Measurements from ENCODE around the gene TRIM36. TPM values are rescaled to one million over a fixed set of nuclear protein-coding genes. Genes with fewer than 3 reads are reported as not detected.

Gene TRIM36
- total and polyA plus RNA-seq, 2 of the 8 experiments (the other 6 are each of a cell fraction or from before 2014, with no cell fraction given), result 8.5 to 14.1 TPM

DNA sequence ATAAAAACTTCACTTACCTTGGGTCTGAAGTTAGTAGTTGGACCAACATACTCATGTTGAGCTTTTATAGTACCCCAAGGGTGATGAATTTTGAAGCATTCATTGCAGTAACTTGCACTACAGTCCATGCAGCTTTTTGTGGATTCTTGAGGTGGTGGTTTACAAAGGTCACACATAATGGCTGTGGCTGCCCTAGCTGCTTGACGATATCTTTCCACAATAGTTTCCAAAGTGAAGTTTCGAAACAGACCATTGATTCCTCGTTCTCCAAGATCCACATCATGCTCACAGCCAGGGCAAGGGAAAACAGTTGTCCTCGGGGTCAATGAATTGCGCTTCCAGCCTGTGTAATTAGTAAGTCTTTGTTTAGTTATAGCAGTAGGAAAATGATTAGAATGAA is 22.7 kb downstream of the TRIM36 start:
- H2BK20ac ChIP-seq (ENCODE audit: low read length), result no peak overlapping the region
- no peak overlapping the region for H2BK5ac ChIP-seq (ENCODE audit: low read depth, low read length)
- no peak overlapping the region for H2AK5ac ChIP-seq (ENCODE audit: low read depth, low read length)
- POLR2A ChIA-PET (ENCODE audit: partially characterized antibody), result no interaction called here
- H3K56ac ChIP-seq (replicated peaks; ENCODE audit: insufficient read length, low read depth, low read length), result no peak overlapping the region
- no peak for DNase-seq (ENCODE audit: low read depth in 1 of 2, low spot score in 2 of 2)
- H3K27me3 ChIP-seq (replicated peaks in 1 of 4; ENCODE audit: control insufficient read depth in 3 of 4, extremely low read depth in 1 of 4, insufficient read depth in 3 of 4, low read length in 3 of 4), result no peaks in the 10 kb centered on the region
- CTCF ChIA-PET (ENCODE audit: partially characterized antibody), result interaction anchor here (0.6 kb wide), 1 partner anchor 28 kb away, joined by 4 read pairs; no protein-coding TSS in a partner anchor
- H3K23me2 ChIP-seq (ENCODE audit: low read depth, low read length), result no peaks in the 10 kb centered on the region
- H3K4me2 ChIP-seq (ENCODE audit: insufficient read depth in 1 of 2, low read depth in 2 of 2, low read length in 2 of 2), result no peak overlapping the region
- H3K27ac ChIP-seq (ENCODE audit: low read depth, low read length), result no peak overlapping the region
- H3K9ac ChIP-seq (replicated peaks in 1 of 4; ENCODE audit: extremely low read depth in 1 of 4, low read depth in 3 of 4, low read length in 3 of 4), result no peak overlapping the region
- H3K79me2 ChIP-seq (ENCODE audit: control insufficient read depth in 1 of 2, insufficient read depth in 2 of 2, low read length in 2 of 2), result no peaks in the 10 kb centered on the region
- H2BK120ac ChIP-seq (replicated peaks; ENCODE audit: low read depth, low read length), result no peak overlapping the region
- no peaks in the 10 kb centered on the region for H3K79me1 ChIP-seq (ENCODE audit: low read depth, low read length)
- whole genome bisulfite sequencing, 2 experiments (ENCODE audit: extremely low coverage in 1 of 2, insufficient coverage in 1 of 2, insufficient read length in 1 of 2, insufficient replicate concordance in 2 of 2, low coverage in 1 of 2, low lambda C conversion rate in 2 of 2, missing lambda C conversion rate in 1 of 2), result 89% methylated on average over 5 of the region's 5 CpGs; no CpG with 5 or more reads in 1 of the 2 experiments
- no peak for FAIRE-seq
- H4K91ac ChIP-seq (replicated peaks; ENCODE audit: insufficient read length, low read length), result no peak overlapping the region
- H3K4me1 ChIP-seq (replicated peaks in 1 of 4; ENCODE audit: control insufficient read depth in 3 of 4, insufficient read depth in 4 of 4, low read length in 3 of 4), result peaks cover 0 to 3% (median 1%) of the 10 kb centered on the region in 4 experiments; a peak in 3 of 7 replicates
- H3K23ac ChIP-seq (ENCODE audit: insufficient read length), result no peak overlapping the region
- no peak overlapping the region for H2AFZ ChIP-seq (ENCODE audit: low read length)
- TF ChIP-seq TAF7 (optimal IDR thresholded peaks at IDR 0.05; ENCODE audit: borderline replicate concordance, low read depth, low read length) (no peak), EZH2 (IDR thresholded peaks at IDR 0.05; ENCODE audit: low read depth, low read length, severe bottlenecking) (no peak), POLR2AphosphoS5 (IDR thresholded peaks at IDR 0.05; ENCODE audit: low read depth, low read length) (no peak), CREB1 (IDR thresholded peaks at IDR 0.05) (no peak), SP1 (IDR thresholded peaks at IDR 0.05; ENCODE audit: low read depth, low read length) (no peak), RBBP5 (IDR thresholded peaks at IDR 0.05; ENCODE audit: borderline replicate concordance, low read depth, low read length) (no peak), GABPA (IDR thresholded peaks at IDR 0.05; ENCODE audit: borderline replicate concordance, insufficient read depth, low read length) (no peak), TBP (IDR thresholded peaks at IDR 0.05; ENCODE audit: low read depth, low read length) (no peak)
- no peak overlapping the region for H4K8ac ChIP-seq (ENCODE audit: extremely low read depth, insufficient read depth, low read length)
- H3K9me3 ChIP-seq (ENCODE audit: insufficient read depth in 2 of 2, low read depth in 1 of 2, low read length in 1 of 2), result no peaks in the 10 kb centered on the region
- no peak overlapping the region for H2BK12ac ChIP-seq (ENCODE audit: low read depth, low read length)
- no peaks in the 10 kb centered on the region; a peak in 2 of 8 replicates for H3K36me3 ChIP-seq (ENCODE audit: control insufficient read depth in 2 of 4, insufficient read depth in 4 of 4, low read length in 3 of 4)
- H3K4ac ChIP-seq (replicated peaks; ENCODE audit: insufficient read length, low read depth, low read length), result no peak overlapping the region
- no peak overlapping the region for H3K18ac ChIP-seq (ENCODE audit: extremely low read depth, low read length)
- H4K5ac ChIP-seq (ENCODE audit: insufficient read length, low read depth, low read length), result no peak overlapping the region
- peaks cover 0 to 3% of the 10 kb centered on the region in 2 experiments for H4K20me1 ChIP-seq (replicated peaks in 1 of 2; ENCODE audit: control insufficient read depth in 1 of 2, insufficient read depth in 2 of 2, low read length in 2 of 2)
- no peak overlapping the region for H2BK15ac ChIP-seq (ENCODE audit: low read length)
- H3K14ac ChIP-seq (ENCODE audit: insufficient read length), result no peak overlapping the region
- H3K4me3 ChIP-seq (ENCODE audit: extremely low read depth in 1 of 4, insufficient read depth in 2 of 4, low read depth in 3 of 4, low read length in 4 of 4), result no peak overlapping the region
